Lower leg skin (tissue), 4 donors: Measurements from ENCODE around the gene SIK2. TPM values are rescaled to one million over a fixed set of nuclear protein-coding genes. Genes with fewer than 3 reads are reported as not detected.
"Not testable (repeated sequence)": the region's sequence is repeated elsewhere in the genome, so short reads cannot be mapped to it uniquely, and the experiment has no call there.

Experiments
- DNase-seq, 2 donors: peaks; one replicate each; pipeline ENCODE4 v3.0.0-alpha.2; 2019; ENCODE audit warnings: low spot score in 2 of 2
- H3K4me3 ChIP-seq: fragments of 200-600 bp; sonication (generic); 2 replicates; pipeline ENCODE4 v1.5.1; 2017; ENCODE audit warnings: mild to moderate bottlenecking, low read depth; ENCODE audit not compliant: poor library complexity, severe bottlenecking
- POLR2A ChIP-seq, 2 donors: fragments of 450-650 bp; IDR thresholded peaks; one replicate each; pipeline ENCODE4 v1.6.1; 2016 to 2017; ENCODE audit warnings: antibody characterized with exemption in 2 of 2, mild to moderate bottlenecking in 1 of 2, moderate library complexity in 1 of 2
- WGBS, 2 donors: methylation state at CpG; one replicate each; pipeline ENCODE4 v1.1.5; 2018; 5-methylcytosine and 5-hydroxymethylcytosine counted together
- intact Hi-C: fragments of 100-400 bp; cut with DNase I; formaldehyde crosslinking; loops from one replicate; pipeline ENCODE4 v1.15.0; 2023; ENCODE audit warnings: low total_unique reads
- total RNA-seq, 4 donors: library from RNA; depleted of rRNA; stranded (reverse); fragments of >200 nt; gene quantifications; one replicate each; pipeline ENCODE4 v1.1.0, GENCODE V29; 2016
- TF ChIP-seq, protein P1 (sequence below), 3 donors: fragments of 450-650 bp; IDR thresholded peaks; one replicate each; pipeline ENCODE4 v1.5.1; 2016; ENCODE audit warnings: antibody characterized with exemption in 3 of 3, mild to moderate bottlenecking in 3 of 3, moderate library complexity in 2 of 3

The SIK2 gene
- total RNA-seq, 4 donors from 2014 or later, result 15.4 to 19.5 (median 18.9) TPM

DNA sequence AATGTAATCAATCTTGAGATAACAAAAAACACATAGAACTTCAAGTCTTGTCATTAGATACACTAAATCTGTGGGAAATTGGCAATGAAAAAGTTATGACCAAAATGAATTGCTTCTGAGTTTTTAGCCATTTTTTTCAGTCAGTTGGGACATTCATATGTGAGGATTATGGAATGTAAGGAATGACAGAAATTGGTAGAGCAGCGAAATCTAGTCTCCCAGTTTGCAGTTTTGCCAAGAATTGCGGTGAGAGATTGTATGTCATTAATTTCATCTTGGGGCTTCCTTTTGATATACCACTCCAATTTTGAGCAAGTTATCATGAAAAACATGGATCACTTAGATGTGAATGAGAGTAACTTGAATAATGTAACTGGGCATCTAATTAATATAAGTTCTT is 49.9 kb downstream of the SIK2 start:
- WGBS, 2 donors, result 84 to 85% methylated on average over 2 of the region's 2 CpGs
- DNase-seq, result no peak
- intact Hi-C loops, result no loop called here
- no peak overlapping the region for H3K4me3 ChIP-seq
- TF ChIP-seq, protein P1, sequence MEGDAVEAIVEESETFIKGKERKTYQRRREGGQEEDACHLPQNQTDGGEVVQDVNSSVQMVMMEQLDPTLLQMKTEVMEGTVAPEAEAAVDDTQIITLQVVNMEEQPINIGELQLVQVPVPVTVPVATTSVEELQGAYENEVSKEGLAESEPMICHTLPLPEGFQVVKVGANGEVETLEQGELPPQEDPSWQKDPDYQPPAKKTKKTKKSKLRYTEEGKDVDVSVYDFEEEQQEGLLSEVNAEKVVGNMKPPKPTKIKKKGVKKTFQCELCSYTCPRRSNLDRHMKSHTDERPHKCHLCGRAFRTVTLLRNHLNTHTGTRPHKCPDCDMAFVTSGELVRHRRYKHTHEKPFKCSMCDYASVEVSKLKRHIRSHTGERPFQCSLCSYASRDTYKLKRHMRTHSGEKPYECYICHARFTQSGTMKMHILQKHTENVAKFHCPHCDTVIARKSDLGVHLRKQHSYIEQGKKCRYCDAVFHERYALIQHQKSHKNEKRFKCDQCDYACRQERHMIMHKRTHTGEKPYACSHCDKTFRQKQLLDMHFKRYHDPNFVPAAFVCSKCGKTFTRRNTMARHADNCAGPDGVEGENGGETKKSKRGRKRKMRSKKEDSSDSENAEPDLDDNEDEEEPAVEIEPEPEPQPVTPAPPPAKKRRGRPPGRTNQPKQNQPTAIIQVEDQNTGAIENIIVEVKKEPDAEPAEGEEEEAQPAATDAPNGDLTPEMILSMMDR (IDR thresholded peaks at IDR 0.05), result no peak
- no peak for TF ChIP-seq POLR2A (IDR thresholded peaks at IDR 0.05)

DNA sequence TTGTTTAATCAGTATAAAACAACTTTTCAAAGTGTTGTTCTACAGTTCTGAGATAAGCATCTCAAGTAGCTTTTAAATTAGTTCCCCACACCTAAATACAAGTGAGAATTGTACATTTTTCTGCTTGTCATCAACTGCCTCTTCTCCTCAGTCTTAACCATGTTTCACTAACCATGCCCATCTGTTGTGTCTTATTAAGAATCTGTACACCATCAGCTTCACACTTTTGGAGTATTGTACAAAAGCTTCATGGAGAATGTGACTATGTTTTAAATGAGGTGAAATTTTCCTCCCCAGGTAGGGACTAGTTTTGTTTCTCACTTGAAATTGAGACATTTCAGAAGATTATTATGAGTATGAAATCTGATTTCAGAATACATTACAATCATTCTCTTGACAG is 52.4 kb downstream of the SIK2 start:
- no peak for DNase-seq
- intact Hi-C loops, result no loop called here
- TF ChIP-seq POLR2A (IDR thresholded peaks at IDR 0.05), result no peak
- TF ChIP-seq, protein P1 (IDR thresholded peaks at IDR 0.05), result no peak
- H3K4me3 ChIP-seq, result no peak overlapping the region

DNA sequence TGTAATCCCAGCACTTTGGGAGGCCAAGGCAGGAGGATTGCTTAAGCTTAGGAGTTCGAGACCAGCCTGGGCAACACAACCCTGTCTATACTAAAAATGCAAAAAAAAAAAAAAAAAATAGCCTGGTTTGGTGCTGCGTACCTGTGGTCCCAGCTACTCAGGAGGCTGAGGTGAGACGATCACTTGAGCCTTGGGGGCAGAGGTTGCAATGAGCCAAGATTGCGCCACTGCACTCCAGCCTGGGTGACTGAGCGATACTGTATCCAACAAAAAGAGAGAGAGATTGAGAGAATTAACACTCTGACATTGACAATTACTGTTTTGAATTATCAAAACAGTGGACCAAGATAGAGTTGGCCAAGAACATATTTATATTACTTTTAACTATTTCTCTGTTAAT is 53.7 kb downstream of the SIK2 start:
- 74 to 86% methylated on average over 5 of the region's 5 CpGs for WGBS, 2 donors
- no peak for DNase-seq
- H3K4me3 ChIP-seq, result no peak overlapping the region
- TF ChIP-seq, protein P1 (IDR thresholded peaks at IDR 0.05), result no peak
- TF ChIP-seq POLR2A (IDR thresholded peaks at IDR 0.05), result no peak
- intact Hi-C loops, result no loop called here

DNA sequence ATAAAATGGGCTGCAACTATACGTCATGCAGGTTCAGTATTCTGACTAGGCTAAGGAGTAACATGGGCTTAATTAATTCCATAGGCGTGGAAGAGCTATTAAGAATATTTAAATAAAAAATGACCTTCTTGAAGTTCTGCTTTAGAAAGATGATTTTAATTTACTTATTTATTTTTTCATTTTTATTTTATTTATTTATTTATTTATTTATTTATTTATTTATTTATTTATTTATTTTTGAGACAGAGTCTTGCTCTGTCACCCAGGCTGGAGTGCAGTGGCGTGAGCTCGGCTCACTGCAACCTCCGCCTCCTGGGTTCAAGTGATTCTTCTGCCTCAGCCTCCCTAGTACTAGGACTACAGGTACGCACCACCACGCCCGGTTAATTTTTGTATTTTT is 55.7 kb downstream of the SIK2 start:
- intact Hi-C loops, DNase-seq, H3K4me3 ChIP-seq: not testable (repeated sequence)
- WGBS, 2 donors, result 98 to 99% methylated on average over 8 of the region's 8 CpGs

DNA sequence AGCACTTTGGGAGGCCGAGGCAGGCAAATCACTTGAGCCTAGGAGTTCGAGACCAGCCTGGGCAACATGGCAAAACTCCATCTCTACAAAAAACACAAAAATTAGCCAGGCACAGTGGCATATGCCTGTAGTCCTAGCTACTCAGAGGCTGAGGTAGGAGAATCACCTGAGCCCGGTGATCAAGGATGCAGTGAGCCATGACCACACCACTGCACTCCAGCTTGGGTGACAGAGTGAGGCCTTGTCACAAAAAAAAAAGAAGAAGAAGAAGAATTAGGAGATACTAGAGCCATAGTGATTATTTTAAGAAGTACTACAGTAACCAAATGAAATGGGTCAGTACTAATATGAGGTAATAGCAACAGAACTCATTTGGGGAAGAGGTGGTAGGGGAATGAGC is 56.2 kb downstream of the SIK2 start:
- intact Hi-C loops, DNase-seq, H3K4me3 ChIP-seq: not testable (repeated sequence)
- 97 to 98% methylated on average over 3 of the region's 3 CpGs for WGBS, 2 donors

DNA sequence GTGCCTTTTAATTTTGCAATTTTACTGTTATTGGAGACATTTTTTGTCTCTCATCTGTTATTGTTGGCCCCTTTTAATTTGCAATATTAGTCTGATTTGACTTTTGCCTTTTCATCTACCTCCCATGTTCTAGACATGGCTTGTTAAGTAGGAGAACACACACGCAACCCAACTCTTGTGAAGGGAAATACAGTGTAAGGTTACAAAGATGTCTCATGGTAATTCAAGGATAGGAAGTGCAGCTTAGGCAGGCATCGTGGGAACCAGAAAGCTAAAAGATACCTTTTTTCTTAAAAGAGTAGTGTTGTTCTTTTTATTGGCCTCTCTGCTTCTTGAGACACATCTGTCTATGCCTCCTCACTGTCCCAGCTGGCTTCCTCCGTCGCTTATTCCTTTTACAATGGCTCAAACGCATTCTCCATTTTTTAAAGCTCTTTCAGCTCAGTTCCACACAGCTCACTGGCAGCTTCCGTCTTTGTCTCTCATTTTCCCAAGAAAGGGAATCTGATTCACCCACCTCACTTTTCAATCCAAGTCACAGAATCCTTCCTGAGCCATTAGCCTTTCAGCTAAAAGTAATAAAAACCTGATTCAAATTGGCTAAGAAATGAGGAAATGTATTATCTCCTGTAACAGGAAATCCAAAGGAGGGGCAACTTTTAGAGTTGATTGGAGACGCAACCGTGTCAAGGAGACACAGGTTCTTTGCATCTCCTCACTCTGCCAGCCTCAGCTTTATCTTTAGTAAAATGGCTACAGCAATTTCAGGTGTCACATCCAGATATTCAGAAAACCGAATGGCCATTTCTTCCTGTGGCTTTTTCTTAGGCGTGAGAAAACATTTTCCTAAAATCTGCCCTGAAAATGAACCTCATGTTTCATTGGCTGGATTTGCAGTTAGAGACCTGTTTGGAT is 57.2 kb downstream of the SIK2 start:
- H3K4me3 ChIP-seq, result no peak overlapping the region
- intact Hi-C loops, result no loop called here
- TF ChIP-seq, protein P1 (IDR thresholded peaks at IDR 0.05), result no peak
- TF ChIP-seq POLR2A (IDR thresholded peaks at IDR 0.05), result no peak
- 71 to 74% methylated on average over 10 of the region's 10 CpGs for whole genome bisulfite sequencing, 2 donors
- no peak for DNase-seq

DNA sequence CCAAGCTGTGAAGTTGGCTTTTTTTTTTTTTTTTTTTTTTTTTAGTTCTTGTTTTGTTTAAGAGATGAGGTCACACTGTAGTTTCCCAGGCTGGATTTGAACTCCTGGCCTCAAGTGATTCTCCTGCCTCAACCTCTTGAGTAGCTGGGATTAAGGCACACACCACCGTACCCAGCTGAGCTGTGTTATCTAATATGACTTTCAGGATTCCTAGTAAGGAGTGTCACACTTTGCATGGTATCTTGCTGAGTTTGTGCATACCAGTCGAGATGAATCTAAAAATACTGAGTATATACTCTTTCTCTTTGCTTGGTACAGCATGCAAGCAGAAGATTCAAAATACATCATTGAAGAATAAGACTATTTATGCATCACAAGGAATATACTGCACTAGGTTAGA is 58.6 kb downstream of the SIK2 start:
- WGBS, 2 donors, result 94 to 96% methylated on average over 2 of the region's 2 CpGs
- DNase-seq, result no peak
- H3K4me3 ChIP-seq, result no peak overlapping the region
- no peak for TF ChIP-seq POLR2A (IDR thresholded peaks at IDR 0.05)
- TF ChIP-seq, protein P1 (IDR thresholded peaks at IDR 0.05), result no peak
- intact Hi-C loops, result no loop called here
